ENCODE data around the gene LTA4H. TPM values are rescaled to one million over a fixed set of nuclear protein-coding genes. Genes with fewer than 3 reads are reported as not detected.

Gene LTA4H
- total and polyA plus RNA-seq, 10 of the 15 experiments (the other 5 are each of a cell fraction or from before 2014, with no cell fraction given) = 43.9 to 106 (median 47.3) TPM

GRCh38 chr12:96070670-96071279, 35.4 kb upstream of the LTA4H start (continued):
- TF ChIP-seq BCL3 (IDR thresholded peaks at IDR 0.05; ENCODE audit: borderline replicate concordance, insufficient read depth, low read depth, low read length, poor library complexity, severe bottlenecking) = no peak
- no peak for TF ChIP-seq LARP7 (IDR thresholded peaks at IDR 0.05)
- TF ChIP-seq FOXK2 (IDR thresholded peaks at IDR 0.05) = no peak
- TF ChIP-seq PAX8 (IDR thresholded peaks at IDR 0.05) = no peak
- no peak for TF ChIP-seq PML (IDR thresholded peaks at IDR 0.05; ENCODE audit: low read length)
- TF ChIP-seq BACH1 (IDR thresholded peaks at IDR 0.05; ENCODE audit: borderline replicate concordance) = no peak
- no peak for TF ChIP-seq ELK1 (IDR thresholded peaks at IDR 0.05; ENCODE audit: low read depth, low read length)
- TF ChIP-seq KDM1A (IDR thresholded peaks at IDR 0.05; ENCODE audit: borderline replicate concordance) = no peak
- TF ChIP-seq ATF7 (IDR thresholded peaks at IDR 0.05; ENCODE audit: low read depth) = no peak
- no peak for TF ChIP-seq BHLHE40 (IDR thresholded peaks at IDR 0.05; ENCODE audit: borderline replicate concordance in 1 of 2, low read depth in 2 of 2, low read length in 1 of 2)
- peak; percentile 42; the same call in 1 of the 2 replicates for TF ChIP-seq IKZF1 (conservative IDR thresholded peaks at IDR 0.05)
- TF ChIP-seq RB1 (IDR thresholded peaks at IDR 0.05; ENCODE audit: borderline replicate concordance) = no peak
- no peak for TF ChIP-seq ATF2 (IDR thresholded peaks at IDR 0.05; ENCODE audit: low read length)
- TF ChIP-seq ZNF24 (IDR thresholded peaks at IDR 0.05) = no peak
- TF ChIP-seq TCF3 (IDR thresholded peaks at IDR 0.05; ENCODE audit: borderline replicate concordance, insufficient read depth, low read depth, low read length) = no peak

All from GM12878 (cell line).